SK-N-SH treated with all-trans-retinoic acid at 6 μM for 48 hours (cell line): ENCODE measurements around the gene HMGCS2.

Experiments
- CSDC2 ChIP-seq: fragments of 250-450 bp; sonication (Bioruptor Pico); IDR thresholded peaks from 2 replicates; pipeline ENCODE4 v1.5.0; 2020; ENCODE audit warnings: mild to moderate bottlenecking, moderate library complexity
- SNAI2 ChIP-seq: fragments of 250-450 bp; sonication (Bioruptor Pico); IDR thresholded peaks from 2 replicates; pipeline ENCODE4 v1.5.0; 2020; ENCODE audit warnings: mild to moderate bottlenecking, moderate library complexity
- TCF4 ChIP-seq: fragments of 250-450 bp; sonication (Bioruptor Pico); IDR thresholded peaks from 2 replicates; pipeline ENCODE4 v1.8.0; 2021; ENCODE audit warnings: mild to moderate bottlenecking, moderate library complexity, borderline replicate concordance
- ZNF565 ChIP-seq: fragments of 450-650 bp; formaldehyde crosslinking; conservative IDR thresholded peaks from 2 replicates; pipeline ENCODE4 v1.5.0; 2020; ENCODE audit warnings: low read depth, mild to moderate bottlenecking, moderate library complexity
- ZNF8 ChIP-seq: fragments of 450-650 bp; formaldehyde crosslinking; IDR thresholded peaks from 2 replicates; pipeline ENCODE4 v1.5.0; 2020; ENCODE audit warnings: mild to moderate bottlenecking, moderate library complexity

- TF ChIP-seq CSDC2: no peak
- no peak for TF ChIP-seq TCF4 (CRISPR knock-in tag)
- no peak for TF ChIP-seq ZNF565 (CRISPR knock-in tag)
- TF ChIP-seq ZNF8 (CRISPR knock-in tag): no peak
- no peak for TF ChIP-seq SNAI2
Observed at GRCh38 chr1:119702384-119702783, 66.3 kb downstream of the HMGCS2 start.
